Measurements from ENCODE around the gene MIA2. TPM values are rescaled to one million over a fixed set of nuclear protein-coding genes. Genes with fewer than 3 reads are reported as not detected.

MIA2 gene
- total RNA-seq: 21.9 TPM

GRCh38 chr14:39233680-39234326, at the start of gene MIA2:
Gene MIA2 (plus strand): TSS chr14:39233915. CDS start chr14:39234115, 200 bp downstream.

GRCh38 chr14:39432179-39432618, 198.5 kb downstream of the MIA2 start, which contains the start of gene FBXO33:
Gene FBXO33 (minus strand): TSS chr14:39432433. CDS start chr14:39432162, 271 bp downstream.

Other genes with a start within 250 kb of the MIA2 start
- 127 TPM for gene SEC23A, start 130.7 kb upstream of the MIA2 start, total RNA-seq
- gene GEMIN2, start 119.6 kb upstream of the MIA2 start, total RNA-seq: 39.8 TPM
- gene TRAPPC6B, start 63.6 kb upstream of the MIA2 start, total RNA-seq: 79.8 TPM
- 45.1 TPM for gene PNN, start 58.7 kb upstream of the MIA2 start, total RNA-seq
- 18.5 TPM for gene FBXO33, start 198.5 kb downstream of the MIA2 start, total RNA-seq

Data from parietal lobe (tissue), 1 donor.